GM06990 (cell line): ENCODE results near the gene WDFY4.

Source experiments
- DNase-seq: peaks from one replicate; pipeline ENCODE4 v3.0.0-alpha.2; 2011; ENCODE audit not compliant: insufficient read length; ENCODE audit errors: extremely low read depth
- H3K27me3 ChIP-seq: replicated peaks from 2 replicates; pipeline ENCODE4 v1.6.0; 2011; ENCODE audit warnings: low read length; ENCODE audit not compliant: control insufficient read depth, insufficient read depth
- H3K36me3 ChIP-seq: 2 replicates; pipeline ENCODE4 v1.5.1; 2011; ENCODE audit warnings: low read length; ENCODE audit not compliant: control insufficient read depth, insufficient read depth
- H3K4me3 ChIP-seq: replicated peaks from 2 replicates; pipeline ENCODE4 v1.5.1; 2011; ENCODE audit warnings: low read depth, mild to moderate bottlenecking, control low read depth, low read length
- TF ChIP-seq, protein P1 (sequence below): IDR thresholded peaks from 2 replicates; pipeline ENCODE4 v1.5.1; 2011; ENCODE audit warnings: low read length, control low read depth, mild to moderate bottlenecking, inconsistent platforms; ENCODE audit not compliant: insufficient read depth, poor library complexity, severe bottlenecking

WDFY4 gene

GRCh38 chr10:48648172-48648942 is 36.3 kb upstream of the WDFY4 start:
- DNase-seq = no peak
- no peaks in the 10 kb centered on the region for H3K27me3 ChIP-seq
- H3K4me3 ChIP-seq = no peak overlapping the region
- H3K36me3 ChIP-seq = no peaks in the 10 kb centered on the region
- TF ChIP-seq, protein P1, sequence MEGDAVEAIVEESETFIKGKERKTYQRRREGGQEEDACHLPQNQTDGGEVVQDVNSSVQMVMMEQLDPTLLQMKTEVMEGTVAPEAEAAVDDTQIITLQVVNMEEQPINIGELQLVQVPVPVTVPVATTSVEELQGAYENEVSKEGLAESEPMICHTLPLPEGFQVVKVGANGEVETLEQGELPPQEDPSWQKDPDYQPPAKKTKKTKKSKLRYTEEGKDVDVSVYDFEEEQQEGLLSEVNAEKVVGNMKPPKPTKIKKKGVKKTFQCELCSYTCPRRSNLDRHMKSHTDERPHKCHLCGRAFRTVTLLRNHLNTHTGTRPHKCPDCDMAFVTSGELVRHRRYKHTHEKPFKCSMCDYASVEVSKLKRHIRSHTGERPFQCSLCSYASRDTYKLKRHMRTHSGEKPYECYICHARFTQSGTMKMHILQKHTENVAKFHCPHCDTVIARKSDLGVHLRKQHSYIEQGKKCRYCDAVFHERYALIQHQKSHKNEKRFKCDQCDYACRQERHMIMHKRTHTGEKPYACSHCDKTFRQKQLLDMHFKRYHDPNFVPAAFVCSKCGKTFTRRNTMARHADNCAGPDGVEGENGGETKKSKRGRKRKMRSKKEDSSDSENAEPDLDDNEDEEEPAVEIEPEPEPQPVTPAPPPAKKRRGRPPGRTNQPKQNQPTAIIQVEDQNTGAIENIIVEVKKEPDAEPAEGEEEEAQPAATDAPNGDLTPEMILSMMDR = no peak

- DNase-seq = no peak
- H3K36me3 ChIP-seq = no peaks in the 10 kb centered on the region
- H3K4me3 ChIP-seq = no peak overlapping the region
- TF ChIP-seq, protein P1 = no peak
- no peaks in the 10 kb centered on the region for H3K27me3 ChIP-seq
Observed at GRCh38 chr10:48649349-48649944, 35.2 kb upstream of the WDFY4 start.

DNA sequence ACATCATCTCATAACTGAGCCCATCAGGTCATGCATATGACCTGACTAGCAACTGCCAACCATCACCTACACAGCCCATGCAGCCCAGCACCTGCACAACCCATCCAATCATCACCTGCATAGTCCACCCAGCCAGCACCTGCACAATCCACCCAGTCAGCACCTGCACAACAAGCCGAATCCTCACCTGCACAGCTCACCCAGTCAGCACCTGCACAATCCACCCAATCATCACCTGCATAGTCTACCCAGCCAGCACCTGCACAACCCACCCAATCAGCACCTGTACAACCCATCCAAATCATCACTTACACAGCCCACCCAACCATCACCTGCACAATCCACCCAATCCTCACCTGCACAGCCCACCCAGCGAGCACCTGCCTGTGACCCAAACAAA is 33.4 kb upstream of the WDFY4 start:
- TF ChIP-seq, protein P1 = no peak
- Histone ChIP-seq H3K27me3 (no peaks in the 10 kb centered on the region), H3K36me3 (no peaks in the 10 kb centered on the region), H3K4me3 (no peak overlapping the region)
- no peak for DNase-seq

- TF ChIP-seq, protein P1 = no peak
- no peak for DNase-seq
- H3K27me3 ChIP-seq = no peaks in the 10 kb centered on the region
- H3K4me3 ChIP-seq = no peak overlapping the region
- no peaks in the 10 kb centered on the region for H3K36me3 ChIP-seq
Observed at GRCh38 chr10:48651839-48652238, 32.8 kb upstream of the WDFY4 start.

DNA sequence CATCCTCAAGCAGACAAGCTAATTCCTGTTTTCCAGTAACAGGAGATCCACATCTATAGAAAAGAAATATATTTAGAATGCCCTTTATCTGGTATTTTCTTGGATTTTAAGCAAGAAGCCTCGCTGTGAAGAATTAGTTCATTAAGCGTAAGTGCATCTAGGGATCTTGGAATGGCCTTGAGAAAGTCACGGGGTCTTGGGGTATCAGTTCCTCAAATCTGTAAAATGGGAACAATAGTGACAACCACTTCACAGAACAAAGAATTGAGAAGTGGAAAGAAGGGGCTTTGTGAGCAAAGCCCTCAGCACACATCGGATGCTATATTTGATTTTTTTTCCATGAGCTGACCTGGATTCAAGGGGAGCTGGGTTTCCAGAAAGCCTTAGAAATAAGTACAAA is 32.3 kb upstream of the WDFY4 start:
- TF ChIP-seq, protein P1 = no peak
- Histone ChIP-seq H3K36me3 (no peaks in the 10 kb centered on the region), H3K27me3 (no peaks in the 10 kb centered on the region), H3K4me3 (no peak overlapping the region)
- no peak for DNase-seq
